ENCODE measurements around the gene PNPLA1.

Gene PNPLA1

GRCh38 chr6:36285797-36286196 is 15.9 kb downstream of the PNPLA1 start:
- Histone ChIP-seq H3K36me3 (ENCODE audit: control insufficient read depth, low read length) (no peaks in the 10 kb centered on the region), H3K27me3 (ENCODE audit: control insufficient read depth, low read length) (peaks cover 32% of the 10 kb centered on the region), H3K4me3 (ENCODE audit: low read length) (no peak overlapping the region), H3K79me2 (ENCODE audit: control insufficient read depth, low read length) (no peaks in the 10 kb centered on the region), H3K9me2 (replicated peaks; ENCODE audit: control insufficient read depth, low read length) (no peaks in the 10 kb centered on the region), H3K27ac (ENCODE audit: low read depth, low read length) (no peak overlapping the region), H3K4me2 (ENCODE audit: low read length) (no peak overlapping the region), H3F3A (ENCODE audit: control insufficient read depth, insufficient read depth) (no peaks in the 10 kb centered on the region), H3K4me1 (ENCODE audit: control insufficient read depth, low read length) (no peaks in the 10 kb centered on the region), H3K9me3 (ENCODE audit: control insufficient read depth, insufficient read depth, low read length) (no peaks in the 10 kb centered on the region), H4K20me1 (ENCODE audit: control insufficient read depth, insufficient read depth, low read depth, low read length) (no peaks in the 10 kb centered on the region)
- TF ChIP-seq EZH2phosphoT487 (IDR thresholded peaks at IDR 0.05; ENCODE audit: borderline replicate concordance, low read length) (no peak), CTCF (IDR thresholded peaks at IDR 0.05; ENCODE audit: low read depth, low read length, poor library complexity, severe bottlenecking) (no peak)

- H3K27me3 ChIP-seq (ENCODE audit: control insufficient read depth, low read length), result peaks cover 24% of the 10 kb centered on the region
- no peaks in the 10 kb centered on the region for H3K36me3 ChIP-seq (ENCODE audit: control insufficient read depth, low read length)
- H3K27ac ChIP-seq (ENCODE audit: low read depth, low read length), result no peak overlapping the region
- H3K4me2 ChIP-seq (ENCODE audit: low read length), result no peak overlapping the region
- no peaks in the 10 kb centered on the region for H3K9me2 ChIP-seq (replicated peaks; ENCODE audit: control insufficient read depth, low read length)
- no peaks in the 10 kb centered on the region for H3K9me3 ChIP-seq (ENCODE audit: control insufficient read depth, insufficient read depth, low read length)
- H3K79me2 ChIP-seq (ENCODE audit: control insufficient read depth, low read length), result no peaks in the 10 kb centered on the region
- H3K4me3 ChIP-seq (ENCODE audit: low read length), result no peak overlapping the region
- H3K4me1 ChIP-seq (ENCODE audit: control insufficient read depth, low read length), result no peaks in the 10 kb centered on the region
- no peaks in the 10 kb centered on the region for H4K20me1 ChIP-seq (ENCODE audit: control insufficient read depth, insufficient read depth, low read depth, low read length)
- no peaks in the 10 kb centered on the region for H3F3A ChIP-seq (ENCODE audit: control insufficient read depth, insufficient read depth)
- TF ChIP-seq CTCF (IDR thresholded peaks at IDR 0.05; ENCODE audit: low read depth, low read length, poor library complexity, severe bottlenecking), result no peak
Observed at GRCh38 chr6:36286858-36287257, 17.0 kb downstream of the PNPLA1 start.

GRCh38 chr6:36289281-36289878 is 19.5 kb downstream of the PNPLA1 start:
- Histone ChIP-seq H3F3A (ENCODE audit: control insufficient read depth, insufficient read depth) (no peaks in the 10 kb centered on the region), H3K27ac (ENCODE audit: low read depth, low read length) (no peak overlapping the region), H3K36me3 (ENCODE audit: control insufficient read depth, low read length) (no peaks in the 10 kb centered on the region), H4K20me1 (ENCODE audit: control insufficient read depth, insufficient read depth, low read depth, low read length) (no peaks in the 10 kb centered on the region), H3K79me2 (ENCODE audit: control insufficient read depth, low read length) (no peaks in the 10 kb centered on the region), H3K9me2 (replicated peaks; ENCODE audit: control insufficient read depth, low read length) (no peaks in the 10 kb centered on the region), H3K4me3 (ENCODE audit: low read length) (no peak overlapping the region), H3K4me2 (ENCODE audit: low read length) (no peak overlapping the region), H3K9me3 (ENCODE audit: control insufficient read depth, insufficient read depth, low read length) (no peaks in the 10 kb centered on the region), H3K4me1 (ENCODE audit: control insufficient read depth, low read length) (no peaks in the 10 kb centered on the region), H3K27me3 (ENCODE audit: control insufficient read depth, low read length) (peaks cover 11% of the 10 kb centered on the region; the same call in 1 of the 2 replicates)
- TF ChIP-seq EZH2phosphoT487 (IDR thresholded peaks at IDR 0.05; ENCODE audit: borderline replicate concordance, low read length), result no peak
- no peak for TF ChIP-seq CTCF (IDR thresholded peaks at IDR 0.05; ENCODE audit: low read depth, low read length, poor library complexity, severe bottlenecking)
